GM19395 (cell line): ENCODE measurements around the gene PDSS1.
"Not testable (repeated sequence)": the region's sequence is repeated elsewhere in the genome, so short reads cannot be mapped to it uniquely, and the experiment has no call there.

Source experiments
- ATAC-seq: cut with Tn5 transposase; IDR thresholded peaks from one replicate; pipeline ENCODE4 v1.9.1; 2021; ENCODE audit warnings: mild to moderate bottlenecking, moderate library complexity; ENCODE audit not compliant: unreplicated experiment

PDSS1 gene

DNA sequence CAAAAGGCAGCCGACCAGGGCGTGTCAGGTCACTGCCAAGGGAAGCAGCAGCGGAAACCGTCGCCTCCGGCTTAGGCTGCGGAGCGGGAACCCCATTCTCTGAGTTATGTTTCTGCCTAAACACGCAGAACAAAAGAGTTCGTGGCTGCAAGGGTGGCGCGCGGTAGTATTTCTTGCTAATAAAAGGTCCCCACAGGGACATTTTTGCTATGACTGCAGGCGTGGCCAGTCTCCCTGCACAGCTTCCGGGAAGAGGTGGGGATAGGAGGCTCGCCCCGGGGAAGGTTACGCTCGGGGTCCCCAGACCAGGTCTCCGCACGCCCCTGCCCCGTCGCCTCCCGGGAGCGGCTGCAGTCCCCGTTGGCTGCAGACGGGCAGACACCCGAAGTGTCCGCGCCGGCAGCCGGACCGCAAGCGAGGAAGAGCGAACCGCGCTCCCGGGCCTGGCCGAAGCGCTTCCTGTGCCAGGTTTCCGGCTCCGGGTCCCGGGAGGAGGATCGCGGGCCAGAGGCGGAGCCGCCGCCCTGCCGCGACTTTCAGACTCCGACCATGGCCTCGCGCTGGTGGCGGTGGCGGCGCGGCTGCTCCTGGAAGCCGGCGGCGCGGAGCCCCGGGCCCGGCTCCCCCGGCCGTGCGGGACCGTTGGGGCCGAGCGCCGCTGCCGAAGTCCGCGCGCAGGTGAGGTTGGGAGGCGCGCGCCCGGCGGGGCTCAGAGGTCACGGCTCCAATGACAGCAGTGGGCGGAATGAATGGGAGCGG, at the start of gene PDSS1:
PDSS1 (plus strand) TSS at position 539 of the 759 bp plus-strand sequence; CDS start at position 550, 11 bp downstream.
- ATAC-seq, result peak; percentile 84

GRCh38 chr10:26648245-26648636, 49.3 kb upstream of the PDSS1 start:
- ATAC-seq, result not testable (repeated sequence)

DNA sequence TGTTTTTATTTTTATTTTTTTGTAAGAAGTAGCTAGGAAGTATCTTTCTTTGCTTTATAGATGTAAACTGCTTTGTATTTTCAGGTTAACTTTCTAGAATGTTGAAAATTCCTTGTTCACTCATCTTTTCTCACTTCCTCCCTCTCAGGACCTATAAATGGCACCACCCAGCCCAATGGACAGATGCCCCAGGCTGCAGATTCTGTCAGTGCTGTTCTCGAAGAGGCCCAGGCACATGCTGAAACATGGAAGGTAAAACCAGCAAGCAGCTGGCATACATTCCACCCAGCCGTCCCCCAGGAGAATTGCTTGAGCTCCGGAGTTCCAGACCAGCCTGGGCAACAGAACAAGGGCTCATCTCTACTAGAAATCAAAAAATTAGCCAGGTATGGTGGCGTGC, 47.1 kb upstream of the PDSS1 start:
- ATAC-seq, result no peak

- ATAC-seq, result not testable (repeated sequence)
These were observed 46.0 kb upstream of the PDSS1 start for GRCh38 chr10:26651476-26651875.

GRCh38 chr10:26653004-26653403, 44.5 kb upstream of the PDSS1 start:
- ATAC-seq, result no peak

DNA sequence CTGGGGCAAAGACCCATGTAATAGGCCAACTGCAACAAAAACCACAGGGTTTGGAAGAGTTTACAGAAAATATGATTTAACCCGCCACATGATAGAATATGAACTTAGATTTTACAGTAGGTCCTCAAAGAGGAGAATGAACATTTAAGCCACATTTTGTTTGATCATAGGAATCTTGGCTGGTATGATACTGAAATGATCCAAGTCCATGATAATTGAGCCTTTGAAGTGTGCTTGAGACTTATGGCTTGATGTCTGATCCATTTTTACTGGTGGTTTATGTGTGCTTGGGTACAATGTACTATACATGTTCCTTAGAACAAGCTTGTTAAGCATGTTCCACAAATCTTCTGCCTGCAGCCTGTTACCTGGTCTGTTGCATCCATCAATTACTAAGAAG, 41.8 kb upstream of the PDSS1 start:
- no peak for ATAC-seq

- ATAC-seq, result no peak
These were observed 34.6 kb upstream of the PDSS1 start for GRCh38 chr10:26662864-26663263.

GRCh38 chr10:26665080-26666048, 32.1 kb upstream of the PDSS1 start:
- ATAC-seq, result no peak

GRCh38 chr10:26675873-26676257, 21.6 kb upstream of the PDSS1 start:
- no peak for ATAC-seq

- no peak for ATAC-seq
These were observed 17.9 kb upstream of the PDSS1 start for GRCh38 chr10:26679588-26679987.

DNA sequence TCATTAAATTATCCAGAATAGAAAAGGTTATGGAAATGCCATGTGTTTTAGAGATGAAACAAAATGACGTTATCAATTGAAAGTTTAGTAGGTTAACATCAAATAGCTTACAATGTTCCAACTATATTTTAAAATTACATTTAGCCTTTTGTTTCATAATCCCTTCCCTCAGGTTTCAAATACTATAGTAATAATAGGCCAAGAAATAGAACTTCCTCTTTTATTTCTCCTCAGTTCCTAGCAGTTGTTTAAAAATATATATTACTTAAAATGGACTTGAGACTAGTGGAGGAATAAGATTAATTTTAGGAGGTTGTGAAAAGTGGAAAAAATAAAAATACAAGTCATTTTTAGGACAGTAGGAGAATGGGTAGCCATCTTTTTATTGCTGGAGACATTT, 16.4 kb upstream of the PDSS1 start:
- ATAC-seq, result no peak

GRCh38 chr10:26681971-26682370, 15.5 kb upstream of the PDSS1 start:
- not testable (repeated sequence) for ATAC-seq

DNA sequence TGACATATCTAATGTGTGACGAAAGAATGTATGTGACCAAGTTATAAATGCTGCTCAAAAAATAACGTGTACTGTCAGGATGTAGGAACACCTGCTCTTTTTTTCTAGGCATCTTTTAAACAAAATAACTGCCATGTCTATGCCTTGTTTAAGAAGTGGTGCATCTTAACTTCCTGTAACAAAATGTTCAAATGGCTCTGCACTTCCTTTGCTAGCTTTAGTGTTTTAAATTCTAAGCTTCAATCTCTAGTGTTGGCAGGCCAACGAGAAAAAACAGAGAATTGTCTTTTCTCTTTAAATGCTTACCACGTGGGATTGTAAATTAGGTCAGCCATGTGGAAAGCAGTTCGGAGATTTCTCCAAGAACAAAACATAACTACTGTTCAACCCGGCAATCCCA, 14.6 kb upstream of the PDSS1 start:
- ATAC-seq, result no peak

DNA sequence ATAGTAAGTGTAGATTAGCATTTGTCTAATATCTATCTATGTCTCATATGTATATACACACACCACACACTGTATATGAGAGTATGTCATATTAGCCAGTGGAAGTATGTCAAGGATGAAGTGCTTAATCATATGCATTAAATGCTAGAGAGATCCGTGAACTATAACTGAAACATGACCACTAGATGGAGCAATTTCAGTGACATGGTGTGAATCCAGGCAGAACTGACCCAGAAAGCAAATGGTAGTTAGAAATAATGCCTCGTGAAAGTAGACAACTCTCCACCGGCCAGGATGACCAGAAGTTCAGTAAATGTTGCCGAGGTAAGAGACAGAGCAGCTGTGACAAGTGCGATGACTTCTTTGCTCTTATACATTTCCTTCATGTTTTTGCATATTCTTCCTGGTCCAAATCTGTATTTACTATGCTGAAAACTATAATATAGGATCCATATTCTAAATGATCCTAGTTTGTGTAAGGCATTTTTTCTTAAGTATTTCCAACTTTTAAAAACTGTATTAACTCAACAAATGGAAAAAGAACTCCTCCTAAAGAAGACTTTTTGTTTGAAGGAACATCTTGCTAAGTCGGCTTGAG, 12.7 kb upstream of the PDSS1 start:
- peak; percentile 97 for ATAC-seq

GRCh38 chr10:26685441-26685840, 12.1 kb upstream of the PDSS1 start:
- no peak for ATAC-seq

GRCh38 chr10:26689399-26689798, 8.1 kb upstream of the PDSS1 start:
- ATAC-seq, result no peak

GRCh38 chr10:26690731-26691475, 6.6 kb upstream of the PDSS1 start:
- no peak for ATAC-seq

GRCh38 chr10:26694536-26694935, 3.0 kb upstream of the PDSS1 start:
- ATAC-seq, result not testable (repeated sequence)

GRCh38 chr10:26696786-26697162, 727 bp upstream of the PDSS1 start:
- peak; percentile 15 for ATAC-seq

GRCh38 chr10:26697922-26698608, 564 bp downstream of the PDSS1 start:
- ATAC-seq, result no peak
